Activated CD4-positive, alpha-beta T cell treated with anti-CD3 and anti-CD28 coated beads for 36 hours (primary cell): ENCODE measurements around the gene ACADVL. TPM values are rescaled to one million over a fixed set of nuclear protein-coding genes. Genes with fewer than 3 reads are reported as not detected.
A peak's percentile ranks its signal among the peaks of the same experiment; 100 is the strongest.

Source experiments
- ATAC-seq: fragments of 200-7000 bp; cut with Tn5 transposase; one replicate; pipeline ENCODE4 v1.10.0; 2021; ENCODE audit warnings: mild to moderate bottlenecking, moderate library complexity
- CTCF ChIA-PET: fragments of 350-600 bp; sonication (Branson Sonifier 250); formaldehyde crosslinking; loops from one replicate; lab custom pipeline; 2021; ENCODE audit warnings: antibody characterized with exemption; lab: Charles Lee
- POLR2A ChIA-PET: fragments of 350-600 bp; sonication (Branson Sonifier 250); formaldehyde crosslinking; loops from one replicate; lab custom pipeline; 2021; ENCODE audit warnings: antibody characterized with exemption, inconsistent platforms; lab: Charles Lee
- DNase-seq: peaks from one replicate; pipeline ENCODE4 v3.0.0-alpha.2; 2020
- H3K27ac Mint-ChIP-seq: one replicate; pipeline ENCODE4 v1.8.0; 2021; ENCODE audit warnings: mixed read lengths
- H3K27me3 Mint-ChIP-seq: one replicate; pipeline ENCODE4 v1.8.0; 2021; ENCODE audit warnings: mixed read lengths
- H3K36me3 Mint-ChIP-seq: one replicate; pipeline ENCODE4 v1.8.0; 2021; ENCODE audit warnings: low read depth, mixed read lengths
- H3K4me1 Mint-ChIP-seq: one replicate; pipeline ENCODE4 v1.8.0; 2021; ENCODE audit warnings: mixed read lengths
- H3K4me3 Mint-ChIP-seq: one replicate; pipeline ENCODE4 v1.8.0; 2021; ENCODE audit warnings: mild to moderate bottlenecking, moderate library complexity, mixed read lengths
- H3K9me3 Mint-ChIP-seq: one replicate; pipeline ENCODE4 v1.8.0; 2021; ENCODE audit warnings: low read depth, mixed read lengths
- intact Hi-C, 2 experiments: fragments of 100-400 bp; cut with DNase I in 1 of 2; cut with micrococcal nuclease in 1 of 2; formaldehyde crosslinking; loops; one replicate each; pipeline versions ENCODE4 v1.14.2 to v1.15.1; 2022 to 2024; cut with DNase I, micrococcal nuclease
- total RNA-seq, 2 experiments: library from RNA; stranded (reverse); gene quantifications; one replicate each; pipeline ENCODE4 v1.2.3, GENCODE V29; 2021

Gene ACADVL
- total RNA-seq, 2 experiments from 2014 or later = 263 to 345 TPM

DNA sequence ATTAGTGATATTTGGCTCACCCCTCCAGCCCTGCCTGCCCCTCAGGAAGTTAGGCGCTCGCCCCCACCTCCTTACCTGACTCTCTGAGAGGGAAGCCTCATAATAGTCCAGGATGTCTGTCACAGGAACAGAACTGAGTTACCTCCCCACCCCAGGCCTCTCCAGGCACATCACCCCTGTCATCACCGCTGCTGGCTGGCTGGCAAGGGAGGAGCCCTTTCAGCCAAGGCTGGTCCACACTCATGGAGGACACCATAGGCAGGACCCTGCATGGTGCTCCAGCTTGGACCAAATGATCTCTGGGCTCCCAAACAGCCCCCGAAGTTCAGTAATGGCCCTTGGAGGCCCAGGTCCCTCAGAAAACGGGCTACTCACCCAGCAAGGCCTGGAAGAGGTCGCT is 1.6 kb upstream of the ACADVL start:
- Mint-ChIP-seq H3K36me3 (peaks cover 15% of the 10 kb centered on the region), H3K27me3 (no peaks in the 10 kb centered on the region), H3K4me3 (peak overlapping the region; percentile 63), H3K9me3 (no peaks in the 10 kb centered on the region), H3K4me1 (peaks cover 65% of the 10 kb centered on the region), H3K27ac (peak overlapping the region; percentile 96)
- ChIA-PET POLR2A (interaction anchor here (0.5 to 0.8 kb wide), 3 partner anchors 12 to 295 kb away, joined by 3 read pairs; no protein-coding TSS in a partner anchor), CTCF (no interaction called here)
- intact Hi-C loops = loop anchor here in 1 of 2 experiments (10.0 kb wide), 1 partner anchor 573 kb away; the partner anchor contains the start of genes KIAA0753 and TXNDC17
- ATAC-seq (no peak), DNase-seq (peak; percentile 38)

DNA sequence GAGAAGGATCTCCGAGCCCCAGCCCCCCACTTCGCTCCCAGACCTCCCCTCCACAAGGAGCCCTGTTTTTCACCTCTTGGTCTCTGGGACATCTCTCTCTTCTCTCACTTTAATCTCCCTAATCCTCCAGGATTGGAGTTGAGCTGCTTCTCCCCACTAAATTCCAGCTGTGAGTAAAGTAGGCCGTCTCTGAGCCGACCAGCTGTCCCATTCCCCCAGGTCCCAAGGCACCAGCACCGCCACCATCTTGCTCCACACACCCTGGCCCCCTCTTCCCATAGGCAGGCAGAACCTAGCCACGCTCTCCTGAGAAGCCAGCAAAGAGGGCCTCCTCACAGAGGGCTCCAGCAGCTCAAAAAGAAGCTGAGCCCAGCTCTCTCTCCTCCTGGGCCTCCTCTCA is 980 bp upstream of the ACADVL start:
- Mint-ChIP-seq H3K27ac (peak overlapping the region; percentile 96), H3K4me1 (peaks cover 60% of the 10 kb centered on the region), H3K4me3 (peak overlapping the region; percentile 89), H3K36me3 (peaks cover 20% of the 10 kb centered on the region), H3K27me3 (no peaks in the 10 kb centered on the region), H3K9me3 (no peaks in the 10 kb centered on the region)
- ATAC-seq = no peak
- intact Hi-C loops = loop anchor here (1.0 to 10.0 kb wide), 4 partner anchors 16 to 574 kb away; partner anchors contain the start of genes DVL2 (in 2 of the 2), ELP5 (in 1 of the 2), GABARAP (in 1 of the 2) and KIAA0753 (in 1 of the 2)
- POLR2A ChIA-PET = interaction anchor here (0.5 to 1.4 kb wide), 3 partner anchors 16 to 294 kb away, joined by 3 to 7 read pairs (median 3); partner anchors contain the start of gene DVL2
- CTCF ChIA-PET = interaction anchor here (0.7 to 1.4 kb wide), 2 partner anchors 111 to 173 kb away, joined by 3 to 4 read pairs; no protein-coding TSS in a partner anchor
- DNase-seq = no peak

DNA sequence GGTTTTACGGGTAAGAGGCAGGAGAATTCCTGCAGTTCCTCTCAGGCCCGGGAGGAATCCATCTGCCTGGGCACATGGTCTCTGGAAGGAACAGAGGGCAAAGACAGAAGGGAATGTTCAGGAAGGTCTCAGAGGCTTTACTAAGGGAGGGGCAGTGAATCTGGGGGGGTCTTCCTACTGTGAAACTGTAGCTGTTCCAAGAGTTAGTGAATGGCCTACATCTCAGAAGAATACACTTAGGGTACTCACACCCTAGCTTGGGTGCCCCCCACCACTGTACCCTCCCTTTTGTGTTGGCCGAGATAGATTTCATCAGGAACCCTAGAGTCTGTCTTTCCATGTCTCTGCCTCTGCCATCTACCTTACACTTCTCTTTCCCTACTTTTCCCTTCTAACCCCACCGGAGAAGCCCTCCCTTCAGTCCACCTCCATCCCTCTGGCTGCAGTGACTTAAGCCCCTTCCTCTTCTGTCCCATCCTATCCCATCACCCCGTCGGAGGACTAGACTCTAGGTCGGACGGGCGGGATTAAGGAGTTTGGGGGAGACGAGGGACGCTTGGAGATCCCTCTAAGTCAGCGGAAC is 418 bp upstream of the ACADVL start:
- no peak for DNase-seq
- peak overlapping the region; percentile 89 for H3K4me3 Mint-ChIP-seq
- no peak for ATAC-seq
- ChIA-PET CTCF (interaction anchor here (0.7 to 3.6 kb wide), 9 partner anchors 12 to 173 kb away, joined by 3 to 25 read pairs (median 4); partner anchors contain the start of genes CTDNEP1, DVL2 and GABARAP), POLR2A (interaction anchor here (0.6 to 1.6 kb wide), 5 partner anchors 15 to 185 kb away, joined by 3 to 7 read pairs (median 5); partner anchors contain the start of gene DVL2)
- no peaks in the 10 kb centered on the region for H3K9me3 Mint-ChIP-seq
- H3K27ac Mint-ChIP-seq = peak overlapping the region; percentile 96
- H3K27me3 Mint-ChIP-seq = no peaks in the 10 kb centered on the region
- H3K4me1 Mint-ChIP-seq = peaks cover 54% of the 10 kb centered on the region
- peaks cover 24% of the 10 kb centered on the region for H3K36me3 Mint-ChIP-seq
- intact Hi-C loops = loop anchor here (1.0 to 10.0 kb wide), 4 partner anchors 15 to 575 kb away; partner anchors contain the start of genes DVL2 (in 2 of the 2), ELP5 (in 1 of the 2), GABARAP (in 1 of the 2) and KIAA0753 (in 1 of the 2)

DNA sequence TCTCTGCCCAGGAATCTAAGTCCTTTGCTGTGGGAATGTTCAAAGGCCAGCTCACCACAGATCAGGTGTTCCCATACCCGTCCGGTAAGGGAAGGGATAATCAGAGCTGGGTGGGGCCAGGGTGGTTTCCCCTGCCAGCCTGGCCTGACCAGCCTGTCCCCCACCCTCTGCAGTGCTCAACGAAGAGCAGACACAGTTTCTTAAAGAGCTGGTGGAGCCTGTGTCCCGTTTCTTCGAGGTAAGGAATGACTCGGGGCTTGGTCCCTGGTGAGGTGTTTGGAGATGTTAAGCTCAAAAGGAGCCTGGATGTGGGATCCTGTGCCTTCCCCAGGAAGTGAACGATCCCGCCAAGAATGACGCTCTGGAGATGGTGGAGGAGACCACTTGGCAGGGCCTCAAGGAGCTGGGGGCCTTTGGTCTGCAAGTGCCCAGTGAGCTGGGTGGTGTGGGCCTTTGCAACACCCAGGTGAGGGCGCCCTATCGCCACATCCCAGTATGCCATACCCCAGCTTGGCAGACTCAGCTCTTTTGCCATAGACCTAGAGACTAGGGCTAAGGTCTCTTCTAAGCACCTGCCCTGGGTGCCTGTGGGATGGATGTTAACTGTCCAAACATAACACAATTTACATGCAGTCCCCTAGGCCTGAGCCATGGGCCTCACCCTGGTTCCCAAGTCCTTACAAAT is 997 bp downstream of the ACADVL start:
- Mint-ChIP-seq H3K9me3 (no peaks in the 10 kb centered on the region), H3K4me3 (peak overlapping the region; percentile 89), H3K4me1 (peaks cover 41% of the 10 kb centered on the region), H3K27ac (peak overlapping the region; percentile 90), H3K36me3 (peaks cover 24% of the 10 kb centered on the region), H3K27me3 (no peaks in the 10 kb centered on the region)
- DNase-seq (peak; percentile 84), ATAC-seq (peak; percentile 62)
- intact Hi-C loops = loop anchor here in 1 of 2 experiments (1.0 kb wide), 1 partner anchor 76 kb away; no protein-coding TSS in a partner anchor
- CTCF ChIA-PET = interaction anchor here (0.7 to 3.6 kb wide), 16 partner anchors 10 to 175 kb away, joined by 3 to 25 read pairs (median 4); partner anchors contain the start of genes CTDNEP1, DVL2 and GABARAP
- POLR2A ChIA-PET = interaction anchor here (0.6 to 1.6 kb wide), 5 partner anchors 13 to 175 kb away, joined by 3 to 6 read pairs (median 3); partner anchors contain the start of gene DVL2

DNA sequence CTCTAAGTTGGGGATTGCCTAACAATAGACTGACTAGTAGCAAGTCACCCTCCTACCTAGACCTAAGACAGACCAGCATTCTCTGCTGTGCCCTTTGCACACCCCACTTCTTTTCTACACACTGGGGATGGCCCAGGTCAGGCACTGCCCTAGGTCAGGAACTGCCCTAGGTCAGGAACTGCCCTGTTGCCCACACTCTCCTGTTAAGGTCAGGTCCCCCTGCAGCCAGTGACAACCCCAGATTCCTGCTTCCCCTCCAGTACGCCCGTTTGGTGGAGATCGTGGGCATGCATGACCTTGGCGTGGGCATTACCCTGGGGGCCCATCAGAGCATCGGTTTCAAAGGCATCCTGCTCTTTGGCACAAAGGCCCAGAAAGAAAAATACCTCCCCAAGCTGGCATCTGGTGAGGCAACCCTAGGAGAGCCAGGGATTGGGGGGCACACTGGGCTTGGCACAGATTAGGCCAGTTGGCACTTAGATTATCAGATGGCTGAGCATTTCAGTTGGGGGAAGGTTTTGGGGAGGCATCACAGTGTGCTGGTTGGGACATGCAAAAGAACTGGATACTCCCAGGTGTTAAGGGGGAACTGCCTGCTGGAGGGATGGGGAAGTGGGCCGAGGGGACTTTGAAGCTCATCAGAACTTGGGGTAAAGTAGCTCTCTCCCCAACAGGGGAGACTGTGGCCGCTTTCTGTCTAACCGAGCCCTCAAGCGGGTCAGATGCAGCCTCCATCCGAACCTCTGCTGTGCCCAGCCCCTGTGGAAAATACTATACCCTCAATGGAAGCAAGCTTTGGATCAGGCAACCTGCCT is 1.7 kb downstream of the ACADVL start:
- peaks cover 33% of the 10 kb centered on the region for H3K4me1 Mint-ChIP-seq
- ChIA-PET CTCF (interaction anchor here (0.6 to 3.6 kb wide), 13 partner anchors 9 to 1689 kb away, joined by 3 to 25 read pairs (median 4); partner anchors contain the start of genes DVL2 and GABARAP), POLR2A (interaction anchor here (0.6 to 0.9 kb wide), 3 partner anchors 13 to 63 kb away, joined by 3 to 4 read pairs (median 3); partner anchors contain the start of gene DVL2)
- no peak overlapping the region for H3K27ac Mint-ChIP-seq
- no peaks in the 10 kb centered on the region for H3K27me3 Mint-ChIP-seq
- no peak for DNase-seq
- H3K9me3 Mint-ChIP-seq = no peaks in the 10 kb centered on the region
- intact Hi-C loops = loop anchor here in 1 of 2 experiments (1.0 kb wide), 1 partner anchor 75 kb away; no protein-coding TSS in a partner anchor
- ATAC-seq = no peak
- peaks cover 27% of the 10 kb centered on the region for H3K36me3 Mint-ChIP-seq
- H3K4me3 Mint-ChIP-seq = peak overlapping the region; percentile 89

DNA sequence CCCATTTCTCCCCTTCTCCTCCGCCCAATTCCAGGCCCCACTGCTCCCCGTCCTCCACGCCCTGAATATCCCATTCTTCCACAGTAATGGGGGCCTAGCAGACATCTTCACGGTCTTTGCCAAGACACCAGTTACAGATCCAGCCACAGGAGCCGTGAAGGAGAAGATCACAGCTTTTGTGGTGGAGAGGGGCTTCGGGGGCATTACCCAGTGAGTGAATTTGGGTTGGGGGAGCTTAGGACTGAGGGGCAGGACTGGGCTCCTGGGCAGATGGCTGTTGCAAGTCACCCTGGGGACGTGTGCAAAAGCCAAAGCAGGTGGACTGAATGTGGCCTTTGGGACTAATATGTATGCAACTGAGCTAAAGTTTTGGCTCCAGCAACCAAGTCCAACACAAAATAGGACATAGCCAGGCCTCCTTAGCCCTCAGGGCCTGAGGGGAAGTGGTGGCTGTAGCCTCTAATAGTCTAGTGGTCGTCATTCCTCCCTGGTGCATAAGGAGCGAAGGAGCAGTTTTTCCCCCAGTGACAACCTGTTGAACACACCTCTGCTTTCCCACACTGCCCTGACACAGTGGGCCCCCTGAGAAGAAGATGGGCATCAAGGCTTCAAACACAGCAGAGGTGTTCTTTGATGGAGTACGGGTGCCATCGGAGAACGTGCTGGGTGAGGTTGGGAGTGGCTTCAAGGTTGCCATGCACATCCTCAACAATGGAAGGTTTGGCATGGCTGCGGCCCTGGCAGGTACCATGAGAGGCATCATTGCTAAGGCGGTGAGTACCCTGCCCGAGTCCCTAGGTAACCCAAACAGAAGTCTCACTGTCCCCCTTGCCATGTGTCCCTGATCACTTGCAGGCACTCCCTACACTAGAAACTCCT is 2.6 kb downstream of the ACADVL start:
- ATAC-seq (no peak), DNase-seq (no peak)
- Mint-ChIP-seq H3K27ac (no peak overlapping the region), H3K9me3 (no peaks in the 10 kb centered on the region), H3K36me3 (peaks cover 27% of the 10 kb centered on the region), H3K27me3 (no peaks in the 10 kb centered on the region), H3K4me3 (no peak overlapping the region), H3K4me1 (peaks cover 29% of the 10 kb centered on the region)
- ChIA-PET CTCF (interaction anchor here (0.6 to 3.6 kb wide), 5 partner anchors 12 to 1688 kb away, joined by 3 to 25 read pairs (median 4); partner anchors contain the start of gene DVL2), POLR2A (interaction anchor here (0.6 kb wide), 1 partner anchor 1761 kb away, joined by 5 read pairs; no protein-coding TSS in a partner anchor)
- intact Hi-C loops = no loop called here

DNA sequence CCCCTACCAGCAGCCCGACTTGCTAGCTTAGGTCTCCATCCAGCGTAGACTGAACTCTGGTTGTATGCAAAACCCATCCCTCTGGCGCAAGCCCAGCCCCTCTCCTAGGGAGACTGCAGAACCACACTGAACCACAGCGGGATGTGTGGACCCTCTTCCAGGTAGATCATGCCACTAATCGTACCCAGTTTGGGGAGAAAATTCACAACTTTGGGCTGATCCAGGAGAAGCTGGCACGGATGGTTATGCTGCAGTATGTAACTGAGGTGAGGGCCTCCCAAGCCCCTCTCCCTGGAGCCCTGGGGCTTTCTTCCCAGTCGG is 3.2 kb downstream of the ACADVL start:
- ChIA-PET CTCF (interaction anchor here (3.6 kb wide), 1 partner anchor 11 kb away, joined by 25 read pairs; the partner anchor contains the start of gene DVL2), POLR2A (no interaction called here)
- no peak for ATAC-seq
- Mint-ChIP-seq H3K36me3 (peaks cover 28% of the 10 kb centered on the region), H3K4me1 (peaks cover 26% of the 10 kb centered on the region), H3K4me3 (no peak overlapping the region), H3K27me3 (no peaks in the 10 kb centered on the region), H3K27ac (no peak overlapping the region), H3K9me3 (no peaks in the 10 kb centered on the region)
- no peak for DNase-seq
- intact Hi-C loops = no loop called here

DNA sequence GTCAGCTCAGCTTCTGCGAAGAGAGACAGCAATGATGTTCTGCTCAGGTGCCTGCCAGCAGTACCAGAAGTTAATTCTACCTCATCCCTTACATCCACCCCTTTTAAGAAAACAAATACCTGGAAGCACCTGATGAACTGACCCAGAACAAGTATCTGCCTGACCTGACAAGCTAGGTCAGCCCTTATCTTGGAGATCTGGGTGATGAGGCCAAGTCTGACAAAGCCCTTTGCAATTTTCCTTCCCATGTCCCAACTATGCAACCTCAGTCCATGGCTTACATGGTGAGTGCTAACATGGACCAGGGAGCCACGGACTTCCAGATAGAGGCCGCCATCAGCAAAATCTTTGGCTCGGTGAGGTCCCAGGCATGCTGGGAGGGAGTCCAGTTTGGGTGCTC is 3.6 kb downstream of the ACADVL start:
- ATAC-seq = no peak
- Mint-ChIP-seq H3K27me3 (no peaks in the 10 kb centered on the region), H3K36me3 (peaks cover 32% of the 10 kb centered on the region), H3K4me3 (no peak overlapping the region), H3K27ac (no peak overlapping the region), H3K4me1 (peaks cover 25% of the 10 kb centered on the region), H3K9me3 (no peaks in the 10 kb centered on the region)
- intact Hi-C loops = no loop called here
- DNase-seq = no peak
- CTCF ChIA-PET = interaction anchor here (0.5 kb wide), 1 partner anchor 28 kb away, joined by 3 read pairs; no protein-coding TSS in a partner anchor
- POLR2A ChIA-PET = no interaction called here

DNA sequence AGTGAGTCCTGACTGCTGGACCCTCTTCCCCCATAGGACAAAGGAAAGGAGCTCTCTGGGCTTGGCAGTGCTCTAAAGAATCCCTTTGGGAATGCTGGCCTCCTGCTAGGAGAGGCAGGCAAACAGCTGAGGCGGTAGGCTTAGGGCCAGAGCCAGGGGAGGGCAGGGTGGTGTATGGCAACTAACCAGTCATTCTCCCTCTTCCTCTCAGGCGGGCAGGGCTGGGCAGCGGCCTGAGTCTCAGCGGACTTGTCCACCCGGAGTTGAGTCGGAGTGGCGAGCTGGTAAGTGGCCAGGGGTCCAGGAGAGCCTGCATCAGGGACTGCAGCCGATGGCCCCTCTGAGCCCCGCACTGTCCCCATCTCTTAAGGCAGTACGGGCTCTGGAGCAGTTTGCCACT is 4.4 kb downstream of the ACADVL start:
- ChIA-PET CTCF (interaction anchor here (0.6 kb wide), 1 partner anchor 10 kb away, joined by 3 read pairs; no protein-coding TSS in a partner anchor), POLR2A (no interaction called here)
- ATAC-seq = no peak
- Mint-ChIP-seq H3K4me1 (peaks cover 18% of the 10 kb centered on the region), H3K4me3 (no peak overlapping the region), H3K9me3 (no peaks in the 10 kb centered on the region), H3K27ac (no peak overlapping the region), H3K27me3 (no peaks in the 10 kb centered on the region), H3K36me3 (peaks cover 37% of the 10 kb centered on the region)
- no peak for DNase-seq
- intact Hi-C loops = no loop called here
